ENCODE data around the gene TNKS1BP1.

Gene TNKS1BP1

GRCh38 chr11:57251491-57252104 is 73.2 kb downstream of the TNKS1BP1 start:
- no peak for DNase-seq

GRCh38 chr11:57251037-57251436 is 73.7 kb downstream of the TNKS1BP1 start:
- DNase-seq = no peak
